ENCODE results near the gene SKP1.

GRCh38 chr5:134133188-134133994 is 43.4 kb downstream of the SKP1 start:
- TF ChIP-seq, protein P1, sequence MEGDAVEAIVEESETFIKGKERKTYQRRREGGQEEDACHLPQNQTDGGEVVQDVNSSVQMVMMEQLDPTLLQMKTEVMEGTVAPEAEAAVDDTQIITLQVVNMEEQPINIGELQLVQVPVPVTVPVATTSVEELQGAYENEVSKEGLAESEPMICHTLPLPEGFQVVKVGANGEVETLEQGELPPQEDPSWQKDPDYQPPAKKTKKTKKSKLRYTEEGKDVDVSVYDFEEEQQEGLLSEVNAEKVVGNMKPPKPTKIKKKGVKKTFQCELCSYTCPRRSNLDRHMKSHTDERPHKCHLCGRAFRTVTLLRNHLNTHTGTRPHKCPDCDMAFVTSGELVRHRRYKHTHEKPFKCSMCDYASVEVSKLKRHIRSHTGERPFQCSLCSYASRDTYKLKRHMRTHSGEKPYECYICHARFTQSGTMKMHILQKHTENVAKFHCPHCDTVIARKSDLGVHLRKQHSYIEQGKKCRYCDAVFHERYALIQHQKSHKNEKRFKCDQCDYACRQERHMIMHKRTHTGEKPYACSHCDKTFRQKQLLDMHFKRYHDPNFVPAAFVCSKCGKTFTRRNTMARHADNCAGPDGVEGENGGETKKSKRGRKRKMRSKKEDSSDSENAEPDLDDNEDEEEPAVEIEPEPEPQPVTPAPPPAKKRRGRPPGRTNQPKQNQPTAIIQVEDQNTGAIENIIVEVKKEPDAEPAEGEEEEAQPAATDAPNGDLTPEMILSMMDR (IDR thresholded peaks at IDR 0.05): no peak
- no peak for TF ChIP-seq POLR2A (IDR thresholded peaks at IDR 0.05)
